ENCODE data around the gene RHCG.

GRCh38 chr15:89442155-89442554 is 54.2 kb downstream of the RHCG start:
- TF ChIP-seq, protein P1, sequence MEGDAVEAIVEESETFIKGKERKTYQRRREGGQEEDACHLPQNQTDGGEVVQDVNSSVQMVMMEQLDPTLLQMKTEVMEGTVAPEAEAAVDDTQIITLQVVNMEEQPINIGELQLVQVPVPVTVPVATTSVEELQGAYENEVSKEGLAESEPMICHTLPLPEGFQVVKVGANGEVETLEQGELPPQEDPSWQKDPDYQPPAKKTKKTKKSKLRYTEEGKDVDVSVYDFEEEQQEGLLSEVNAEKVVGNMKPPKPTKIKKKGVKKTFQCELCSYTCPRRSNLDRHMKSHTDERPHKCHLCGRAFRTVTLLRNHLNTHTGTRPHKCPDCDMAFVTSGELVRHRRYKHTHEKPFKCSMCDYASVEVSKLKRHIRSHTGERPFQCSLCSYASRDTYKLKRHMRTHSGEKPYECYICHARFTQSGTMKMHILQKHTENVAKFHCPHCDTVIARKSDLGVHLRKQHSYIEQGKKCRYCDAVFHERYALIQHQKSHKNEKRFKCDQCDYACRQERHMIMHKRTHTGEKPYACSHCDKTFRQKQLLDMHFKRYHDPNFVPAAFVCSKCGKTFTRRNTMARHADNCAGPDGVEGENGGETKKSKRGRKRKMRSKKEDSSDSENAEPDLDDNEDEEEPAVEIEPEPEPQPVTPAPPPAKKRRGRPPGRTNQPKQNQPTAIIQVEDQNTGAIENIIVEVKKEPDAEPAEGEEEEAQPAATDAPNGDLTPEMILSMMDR (conservative IDR thresholded peaks at IDR 0.05), result no peak
- no peak for TF ChIP-seq ZFX (IDR thresholded peaks at IDR 0.05)
